IPS-15b (cell line): ENCODE data around the gene GFRA1.

Source experiments
- H3K27me3 ChIP-seq: one replicate; pipeline ENCODE4 v1.6.1; 2013; ENCODE audit warnings: low read length; ENCODE audit not compliant: control insufficient read depth, insufficient read depth
- H3K36me3 ChIP-seq: one replicate; pipeline ENCODE4 v1.6.1; 2013; ENCODE audit warnings: low read length; ENCODE audit not compliant: control insufficient read depth, insufficient read depth
- H3K4me1 ChIP-seq: one replicate; pipeline ENCODE4 v1.6.1; 2013; ENCODE audit warnings: mild to moderate bottlenecking, low read length; ENCODE audit not compliant: control insufficient read depth, insufficient read depth
- H3K4me3 ChIP-seq: one replicate; pipeline ENCODE4 v1.5.1; 2013; ENCODE audit warnings: low read depth, low read length
- H3K9ac ChIP-seq: one replicate; pipeline ENCODE4 v1.6.1; 2013; ENCODE audit warnings: low read depth, mild to moderate bottlenecking, low read length
- H3K9me3 ChIP-seq: one replicate; pipeline ENCODE4 v1.6.1; 2013; ENCODE audit warnings: mild to moderate bottlenecking, low read length; ENCODE audit not compliant: control insufficient read depth, insufficient read depth

GFRA1 gene

DNA sequence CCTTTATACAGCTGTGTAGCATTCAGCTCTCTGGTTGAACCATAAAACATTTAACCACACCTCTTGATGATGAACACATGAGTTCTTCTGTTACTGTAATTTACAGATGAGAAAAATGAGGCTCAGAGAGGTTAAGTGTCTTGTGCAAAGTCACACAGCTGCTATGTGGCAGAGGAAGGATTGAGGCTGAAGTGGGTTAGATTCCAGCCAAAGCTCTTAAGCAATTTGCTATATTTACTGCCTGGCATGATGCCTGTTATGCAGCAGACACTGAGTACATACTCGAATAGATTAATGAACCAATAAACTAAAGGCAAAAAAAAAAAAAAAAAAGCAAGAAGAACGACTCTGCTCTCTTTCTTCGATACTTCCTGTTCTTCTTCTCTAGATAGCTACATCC is 35.7 kb downstream of the GFRA1 start:
- no peaks in the 10 kb centered on the region for H3K9me3 ChIP-seq
- H3K4me3 ChIP-seq = no peak overlapping the region
- no peaks in the 10 kb centered on the region for H3K36me3 ChIP-seq
- no peaks in the 10 kb centered on the region for H3K4me1 ChIP-seq
- no peak overlapping the region for H3K9ac ChIP-seq
- no peaks in the 10 kb centered on the region for H3K27me3 ChIP-seq

DNA sequence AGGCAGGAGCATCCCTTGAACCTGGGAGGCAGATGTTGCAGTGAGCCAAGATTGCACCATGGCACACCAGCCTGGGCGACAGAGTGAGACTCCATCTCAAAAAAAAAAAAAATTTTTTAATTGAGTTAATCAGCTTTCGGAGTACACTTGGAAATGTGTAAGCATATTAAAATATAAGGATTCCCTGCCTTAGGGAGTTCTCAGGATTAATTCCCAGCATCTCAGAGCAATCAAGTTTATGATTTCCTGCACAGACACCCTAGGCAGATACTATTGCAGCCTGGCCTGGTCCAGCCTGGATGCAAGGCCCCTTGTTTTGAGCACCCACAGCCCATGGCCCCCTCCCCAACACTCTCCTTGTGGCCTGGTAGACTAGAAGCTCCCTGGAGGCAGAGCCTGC is 39.8 kb downstream of the GFRA1 start:
- no peak overlapping the region for H3K4me3 ChIP-seq
- no peaks in the 10 kb centered on the region for H3K9me3 ChIP-seq
- no peaks in the 10 kb centered on the region for H3K36me3 ChIP-seq
- H3K27me3 ChIP-seq = no peaks in the 10 kb centered on the region
- no peak overlapping the region for H3K9ac ChIP-seq
- no peaks in the 10 kb centered on the region for H3K4me1 ChIP-seq

DNA sequence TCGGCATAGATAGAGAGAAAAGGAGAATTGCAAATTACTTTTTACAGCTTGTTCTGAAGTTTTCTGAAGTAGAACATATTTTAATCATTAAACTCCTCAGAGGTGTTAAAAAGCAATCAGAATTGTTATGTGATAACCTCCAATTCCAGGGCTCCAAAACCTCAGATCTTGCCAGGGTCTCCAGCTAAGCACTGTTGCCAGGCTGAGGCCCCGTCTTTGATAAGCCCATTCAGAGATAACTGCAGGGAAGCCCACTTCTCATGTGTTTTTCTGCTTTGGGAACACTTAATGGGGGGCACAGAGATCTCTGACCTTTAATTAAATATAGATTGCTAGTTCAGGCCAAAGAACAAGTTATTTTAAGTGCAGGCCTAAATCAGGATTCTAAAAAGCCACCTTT is 40.4 kb downstream of the GFRA1 start:
- no peaks in the 10 kb centered on the region for H3K9me3 ChIP-seq
- no peak overlapping the region for H3K9ac ChIP-seq
- no peak overlapping the region for H3K4me3 ChIP-seq
- no peaks in the 10 kb centered on the region for H3K36me3 ChIP-seq
- no peaks in the 10 kb centered on the region for H3K27me3 ChIP-seq
- H3K4me1 ChIP-seq = no peaks in the 10 kb centered on the region

DNA sequence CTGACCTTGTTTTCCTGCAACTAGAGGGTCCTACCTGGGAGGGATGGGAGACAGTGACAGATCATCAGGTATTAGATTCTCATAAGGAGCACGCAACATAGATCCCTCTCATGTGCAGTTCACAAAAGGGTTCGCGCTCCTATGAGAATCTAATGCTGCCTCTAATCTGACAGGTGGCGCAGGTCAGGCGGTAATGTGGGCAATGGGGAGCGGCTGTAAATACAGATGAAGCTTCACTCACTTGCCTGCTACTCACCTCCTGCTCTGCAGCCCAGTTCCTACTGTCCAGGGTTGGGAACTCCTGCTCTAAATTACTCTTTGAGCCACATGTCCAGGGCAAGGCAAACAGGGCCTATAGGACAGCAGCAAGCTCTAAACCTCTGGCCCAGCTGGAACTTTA is 46.2 kb downstream of the GFRA1 start:
- Histone ChIP-seq H3K36me3 (no peaks in the 10 kb centered on the region), H3K9me3 (no peaks in the 10 kb centered on the region), H3K4me3 (no peak overlapping the region), H3K9ac (no peak overlapping the region), H3K4me1 (no peaks in the 10 kb centered on the region), H3K27me3 (no peaks in the 10 kb centered on the region)

DNA sequence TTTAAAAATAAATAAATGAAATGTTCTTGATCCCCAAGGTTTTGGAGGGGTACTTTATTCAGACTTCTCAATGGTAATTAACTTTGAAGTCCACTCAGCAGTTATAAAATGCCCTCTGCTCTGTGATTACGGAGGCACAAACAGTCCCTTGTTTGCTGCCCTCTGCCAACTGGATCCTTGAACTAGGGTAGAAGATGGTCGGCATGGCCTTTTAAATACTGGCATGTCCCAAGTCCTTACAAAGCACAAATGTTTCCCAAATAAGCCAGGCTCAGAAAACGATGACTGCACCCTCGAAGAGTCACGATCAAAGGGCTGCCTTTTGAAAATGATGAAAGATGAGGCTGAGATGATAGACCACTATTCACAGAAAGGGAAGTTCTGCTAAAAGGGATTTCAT is 47.0 kb downstream of the GFRA1 start:
- Histone ChIP-seq H3K9me3 (no peaks in the 10 kb centered on the region), H3K4me1 (no peaks in the 10 kb centered on the region), H3K9ac (no peak overlapping the region), H3K27me3 (no peaks in the 10 kb centered on the region), H3K36me3 (no peaks in the 10 kb centered on the region), H3K4me3 (no peak overlapping the region)

DNA sequence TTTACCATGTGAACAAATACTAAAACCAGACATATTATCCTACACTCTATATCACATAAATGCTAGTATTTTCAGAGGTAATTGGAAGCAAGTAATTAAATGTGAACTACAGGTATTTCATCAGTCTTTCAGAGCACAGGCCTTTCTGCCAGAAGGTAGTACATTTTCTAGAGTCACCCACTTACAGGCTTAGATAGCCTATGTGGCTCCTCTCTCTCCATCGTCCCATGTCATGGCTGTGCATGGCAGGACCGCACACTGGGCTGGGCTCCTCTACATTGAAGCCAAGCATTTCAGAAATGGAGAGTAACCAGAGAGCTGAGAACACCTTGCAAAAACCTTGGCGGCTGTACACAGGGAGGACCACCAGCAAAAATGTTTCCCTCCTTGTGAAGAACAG is 49.7 kb downstream of the GFRA1 start:
- Histone ChIP-seq H3K4me3 (no peak overlapping the region), H3K4me1 (no peaks in the 10 kb centered on the region), H3K36me3 (no peaks in the 10 kb centered on the region), H3K9ac (no peak overlapping the region), H3K27me3 (no peaks in the 10 kb centered on the region), H3K9me3 (no peaks in the 10 kb centered on the region)

DNA sequence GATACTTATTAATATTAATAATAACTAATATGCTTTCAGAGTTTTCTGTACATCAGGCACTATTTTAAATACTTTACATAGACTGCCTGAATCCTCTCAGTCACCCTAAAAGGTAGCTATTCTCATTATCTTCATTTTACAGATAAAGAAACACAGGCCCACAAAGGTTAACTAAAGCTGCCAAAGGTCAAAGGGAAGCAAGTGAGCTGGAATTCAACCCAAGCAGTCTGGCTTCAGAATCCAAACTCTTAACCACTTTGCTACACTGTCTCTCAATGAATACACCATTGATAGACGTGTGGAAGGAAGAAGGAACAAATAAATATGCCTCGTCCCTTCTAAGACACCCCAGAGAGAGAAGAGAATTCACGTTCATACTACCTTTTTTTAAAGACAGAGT is 52.0 kb downstream of the GFRA1 start:
- Histone ChIP-seq H3K36me3 (no peaks in the 10 kb centered on the region), H3K9me3 (no peaks in the 10 kb centered on the region), H3K9ac (no peak overlapping the region), H3K4me3 (no peak overlapping the region), H3K27me3 (no peaks in the 10 kb centered on the region), H3K4me1 (no peaks in the 10 kb centered on the region)

DNA sequence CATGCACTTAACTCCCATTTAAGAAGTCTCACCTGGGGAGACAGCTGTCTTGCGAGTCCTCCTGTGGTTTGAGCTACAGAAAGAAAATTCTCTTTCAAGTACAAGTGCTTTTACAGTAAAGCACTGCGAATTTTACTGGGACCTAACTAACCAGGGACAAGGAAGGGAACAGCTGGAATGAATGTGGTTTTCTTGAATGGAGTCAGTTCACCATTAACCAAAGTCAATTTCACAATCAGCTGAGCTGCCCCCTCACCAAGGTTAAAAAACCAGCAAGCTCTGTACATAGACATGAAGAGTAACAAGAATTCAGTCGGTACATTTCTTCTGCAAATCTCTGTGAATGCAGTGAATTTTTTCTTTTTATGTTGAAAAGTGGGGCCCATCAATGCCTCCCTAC is 56.3 kb downstream of the GFRA1 start:
- Histone ChIP-seq H3K27me3 (no peaks in the 10 kb centered on the region), H3K9ac (no peak overlapping the region), H3K4me1 (no peaks in the 10 kb centered on the region), H3K9me3 (no peaks in the 10 kb centered on the region), H3K4me3 (no peak overlapping the region), H3K36me3 (no peaks in the 10 kb centered on the region)

DNA sequence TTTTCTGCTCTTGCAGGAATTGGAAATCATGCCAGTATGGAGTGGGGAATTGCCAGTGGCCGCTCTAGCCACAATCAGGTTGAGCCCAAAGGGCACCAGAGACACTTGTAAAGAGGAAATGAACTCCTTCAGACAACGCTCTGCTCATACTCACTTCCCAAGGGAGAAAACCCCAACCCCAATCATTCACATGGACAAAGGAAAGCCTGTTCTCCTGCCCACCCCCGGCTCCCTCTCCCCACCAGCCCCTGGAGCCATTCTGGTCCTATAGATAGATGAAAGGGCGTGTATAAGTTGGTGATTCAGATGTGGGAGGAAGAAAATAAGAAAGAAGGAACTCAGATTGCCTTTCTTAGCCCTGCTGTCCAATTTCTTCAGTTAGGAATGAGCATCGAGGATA is 57.4 kb downstream of the GFRA1 start:
- no peak overlapping the region for H3K4me3 ChIP-seq
- no peak overlapping the region for H3K9ac ChIP-seq
- H3K9me3 ChIP-seq = no peaks in the 10 kb centered on the region
- no peaks in the 10 kb centered on the region for H3K4me1 ChIP-seq
- H3K27me3 ChIP-seq = no peaks in the 10 kb centered on the region
- no peaks in the 10 kb centered on the region for H3K36me3 ChIP-seq

DNA sequence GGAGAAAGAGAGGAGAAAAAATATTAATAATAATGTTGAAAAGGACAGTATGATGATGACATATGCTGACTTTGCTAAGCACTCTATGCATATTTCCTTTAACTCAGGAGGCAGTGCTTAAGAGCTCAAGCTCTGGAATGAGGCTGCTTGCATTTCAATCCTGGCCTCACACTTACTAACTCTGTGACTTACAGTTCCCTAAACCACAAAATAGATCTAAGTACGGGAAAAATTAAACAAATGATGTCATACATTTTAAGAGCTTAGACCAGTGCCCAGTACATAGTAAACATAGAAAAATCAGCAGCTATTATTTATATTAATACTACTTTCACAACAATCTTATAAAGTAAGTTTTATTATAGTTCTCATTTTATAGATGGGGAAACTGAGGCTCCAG is 61.3 kb downstream of the GFRA1 start:
- no peaks in the 10 kb centered on the region for H3K27me3 ChIP-seq
- H3K4me3 ChIP-seq = no peak overlapping the region
- no peaks in the 10 kb centered on the region for H3K9me3 ChIP-seq
- no peak overlapping the region for H3K9ac ChIP-seq
- no peaks in the 10 kb centered on the region for H3K4me1 ChIP-seq
- H3K36me3 ChIP-seq = no peaks in the 10 kb centered on the region

DNA sequence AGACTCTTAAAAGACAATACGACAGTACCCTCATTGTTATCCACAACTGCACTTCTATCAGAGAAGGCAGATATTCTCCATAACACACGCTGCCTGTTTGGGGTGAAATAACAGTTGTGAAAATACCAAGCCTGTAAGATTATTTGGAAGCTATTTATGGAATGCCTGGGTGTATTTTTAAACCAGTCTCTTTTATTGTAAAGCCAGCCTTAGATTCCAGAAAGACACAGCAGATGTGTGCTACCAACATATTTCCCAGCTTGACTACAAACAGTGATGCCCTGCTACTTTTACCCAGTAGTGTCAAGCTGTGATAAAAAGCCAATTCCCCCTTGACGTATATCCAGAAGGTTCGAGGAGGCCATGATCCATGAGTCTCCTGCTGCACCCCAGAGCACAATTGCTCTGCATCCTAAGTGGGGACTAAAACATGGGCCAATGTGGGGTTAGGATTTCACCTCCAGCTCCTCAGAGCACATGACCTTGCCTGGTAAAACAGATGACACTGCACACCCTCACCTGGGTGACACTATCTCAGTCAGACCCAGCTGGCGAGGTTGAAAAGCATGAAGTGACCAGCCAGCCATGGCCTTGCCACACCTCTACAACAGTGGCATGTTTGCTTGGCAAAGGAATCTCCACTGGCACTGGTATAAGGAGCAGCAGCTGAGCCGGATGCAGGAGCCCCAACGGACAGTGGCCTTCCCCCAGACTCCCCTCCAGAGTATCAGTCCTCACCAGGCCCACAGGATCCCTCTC is 62.2 kb downstream of the GFRA1 start:
- Histone ChIP-seq H3K4me1 (no peaks in the 10 kb centered on the region), H3K27me3 (no peaks in the 10 kb centered on the region), H3K4me3 (no peak overlapping the region), H3K36me3 (no peaks in the 10 kb centered on the region), H3K9me3 (no peaks in the 10 kb centered on the region), H3K9ac (no peak overlapping the region)

DNA sequence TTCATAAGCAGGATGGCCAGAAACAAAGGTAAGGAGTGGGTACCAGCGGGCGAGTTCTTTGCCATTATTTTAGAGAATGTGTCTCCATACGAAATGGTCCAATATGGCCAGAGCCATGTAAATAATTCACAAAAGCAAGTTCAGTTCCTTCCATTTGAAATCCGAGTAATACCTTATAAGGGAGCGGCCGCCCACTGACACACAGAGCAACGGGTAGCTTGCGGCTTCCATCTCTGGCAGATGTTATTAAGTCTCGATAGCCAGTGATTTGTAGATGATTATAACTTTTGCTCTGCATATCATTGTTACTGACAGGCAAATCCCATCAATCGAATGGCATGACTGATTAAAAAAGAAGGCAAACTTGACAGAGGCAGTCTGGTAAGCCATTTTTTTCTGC is 63.2 kb downstream of the GFRA1 start:
- Histone ChIP-seq H3K4me1 (no peaks in the 10 kb centered on the region), H3K27me3 (no peaks in the 10 kb centered on the region), H3K9me3 (no peaks in the 10 kb centered on the region), H3K4me3 (no peak overlapping the region), H3K36me3 (no peaks in the 10 kb centered on the region), H3K9ac (no peak overlapping the region)
